Prostate gland (tissue), 2 donors: ENCODE measurements around the gene STYK1. TPM values are rescaled to one million over a fixed set of nuclear protein-coding genes. Genes with fewer than 3 reads are reported as not detected.

ENCODE experiments used
- DNase-seq: peaks from one replicate; pipeline ENCODE4 v3.0.0-alpha.2; 2019; ENCODE audit warnings: low spot score
- H3K27ac ChIP-seq, 2 donors: fragments of 200-600 bp; sonication (generic); 2 replicates each; pipeline ENCODE4 v1.5.1; 2017 to 2019
- H3K27me3 ChIP-seq: fragments of 200-600 bp; sonication (generic); replicated peaks from 2 replicates; pipeline ENCODE4 v1.5.1; 2019; ENCODE audit not compliant: insufficient read depth
- H3K36me3 ChIP-seq, 2 donors: fragments of 200-600 bp; sonication (generic); 1 replicate in 1 of 2; 2 replicates in 1 of 2; pipeline versions ENCODE4 v1.5.1 to v1.8.1; 2017 to 2019
- H3K4me1 ChIP-seq: fragments of 200-600 bp; sonication (generic); replicated peaks from 2 replicates; pipeline ENCODE4 v1.5.1; 2019
- H3K4me3 ChIP-seq, 2 donors: fragments of 200-600 bp; sonication (generic); 2 replicates each; pipeline ENCODE4 v1.5.1; 2017 to 2019
- H3K9me3 ChIP-seq: fragments of 200-600 bp; sonication (generic); 2 replicates; pipeline ENCODE4 v1.5.1; 2017
- CTCF ChIP-seq, 4 experiments: fragments of 200-600 bp in 2 of 4; fragments of 450-650 bp in 2 of 4; sonication (generic) in 2 of 4; IDR thresholded peaks; 1 replicate in 3 of 4; 2 replicates in 1 of 4; pipeline ENCODE4 v1.5.1; 2016 to 2019; ENCODE audit warnings: antibody characterized with exemption in 4 of 4, mild to moderate bottlenecking in 2 of 4, moderate library complexity in 2 of 4
- POLR2A ChIP-seq: fragments of 450-650 bp; IDR thresholded peaks from one replicate; pipeline ENCODE4 v1.6.1; 2016; ENCODE audit warnings: antibody characterized with exemption, mild to moderate bottlenecking
- POLR2AphosphoS5 ChIP-seq: sonication (generic); formaldehyde crosslinking; IDR thresholded peaks from one replicate; pipeline ENCODE4 v1.6.1; 2017; ENCODE audit warnings: antibody characterized with exemption
- WGBS: methylation state at CpG from one replicate; pipeline ENCODE4 v1.1.5; 2018; 5-methylcytosine and 5-hydroxymethylcytosine counted together
- intact Hi-C: fragments of 100-400 bp; cut with DNase I; formaldehyde crosslinking; loops from one replicate; pipeline ENCODE4 v1.14.2; 2022
- total RNA-seq, 2 donors: library from RNA; depleted of rRNA; stranded (reverse); fragments of >200 nt; gene quantifications; one replicate each; pipeline ENCODE4 v1.1.0, GENCODE V29; 2016

STYK1 gene
- total RNA-seq, 2 donors from 2014 or later, result 9.5 to 39.7 TPM

- no peak for DNase-seq
- Histone ChIP-seq H3K27ac (no peak overlapping the region), H3K4me3 (no peak overlapping the region), H3K27me3 (no peaks in the 10 kb centered on the region), H3K36me3 (no peaks in the 10 kb centered on the region), H3K9me3 (no peaks in the 10 kb centered on the region), H3K4me1 (no peaks in the 10 kb centered on the region)
- WGBS, result 83% methylated on average over 3 of the region's 3 CpGs
- TF ChIP-seq CTCF (IDR thresholded peaks at IDR 0.05) (no peak), POLR2AphosphoS5 (no peak), POLR2A (no peak)
- intact Hi-C loops, result loop anchor here (5.0 kb wide), 3 partner anchors 112 to 248 kb away; partner anchors contain the start of gene YBX3
Observed at GRCh38 chr12:10610188-10610587, 63.7 kb downstream of the STYK1 start.

- 85% methylated on average over 3 of the region's 3 CpGs for WGBS
- Histone ChIP-seq H3K4me1 (no peaks in the 10 kb centered on the region), H3K27me3 (no peaks in the 10 kb centered on the region), H3K4me3 (no peak overlapping the region), H3K27ac (no peak overlapping the region), H3K36me3 (no peaks in the 10 kb centered on the region), H3K9me3 (no peaks in the 10 kb centered on the region)
- intact Hi-C loops, result no loop called here
- no peak for DNase-seq
- TF ChIP-seq POLR2A (no peak), CTCF (IDR thresholded peaks at IDR 0.05) (peak in 2 of 4 experiments; percentile 8 to 19), POLR2AphosphoS5 (no peak)
Observed at GRCh38 chr12:10607885-10608458, 65.9 kb downstream of the STYK1 start.

- no peaks in the 10 kb centered on the region for H3K27me3 ChIP-seq
- no peaks in the 10 kb centered on the region for H3K4me1 ChIP-seq
- 91% methylated on average over 2 of the region's 2 CpGs for WGBS
- DNase-seq, result no peak
- intact Hi-C loops, result no loop called here
- no peaks in the 10 kb centered on the region for H3K9me3 ChIP-seq
- TF ChIP-seq CTCF (IDR thresholded peaks at IDR 0.05), result no peak
- H3K27ac ChIP-seq, result no peak overlapping the region
- H3K4me3 ChIP-seq, result no peak overlapping the region
- no peaks in the 10 kb centered on the region for H3K36me3 ChIP-seq
Observed at GRCh38 chr12:10601860-10602259, 72.0 kb downstream of the STYK1 start.

- 92% methylated on average over 6 of the region's 6 CpGs for WGBS
- no peaks in the 10 kb centered on the region for H3K9me3 ChIP-seq
- intact Hi-C loops, result no loop called here
- TF ChIP-seq CTCF (IDR thresholded peaks at IDR 0.05) (no peak), POLR2AphosphoS5 (no peak), POLR2A (no peak)
- DNase-seq, result no peak
- no peaks in the 10 kb centered on the region for H3K4me1 ChIP-seq
- H3K27ac ChIP-seq, result no peak overlapping the region
- no peak overlapping the region for H3K4me3 ChIP-seq
- H3K36me3 ChIP-seq, result no peaks in the 10 kb centered on the region
- H3K27me3 ChIP-seq, result no peaks in the 10 kb centered on the region
Observed at GRCh38 chr12:10600988-10601387, 72.9 kb downstream of the STYK1 start.

GRCh38 chr12:10595881-10596280 is 78.0 kb downstream of the STYK1 start:
- no peak for DNase-seq
- Histone ChIP-seq H3K4me3 (no peak overlapping the region), H3K9me3 (no peaks in the 10 kb centered on the region), H3K36me3 (no peaks in the 10 kb centered on the region), H3K4me1 (no peaks in the 10 kb centered on the region), H3K27me3 (no peaks in the 10 kb centered on the region), H3K27ac (no peak overlapping the region)
- TF ChIP-seq CTCF (IDR thresholded peaks at IDR 0.05) (no peak), POLR2AphosphoS5 (no peak), POLR2A (no peak)
- intact Hi-C loops, result no loop called here
- WGBS, result 83% methylated on average over 2 of the region's 2 CpGs
